T-helper 17 cell (primary cell): ENCODE measurements around the gene PACSIN3. TPM values are rescaled to one million over a fixed set of nuclear protein-coding genes. Genes with fewer than 3 reads are reported as not detected.
"Not testable (repeated sequence)": the region's sequence is repeated elsewhere in the genome, so short reads cannot be mapped to it uniquely, and the experiment has no call there.

Source experiments
- ATAC-seq: fragments of 150-1000 bp; cut with Tn5 transposase; 2 replicates; pipeline ENCODE4 v1.10.0; 2021; ENCODE audit warnings: mild to moderate bottlenecking, moderate library complexity
- DNase-seq, 3 donors: peaks; one replicate each; pipeline versions ENCODE4 v3.0.0 to v3.0.0-alpha.2; 2020 to 2021
- H3K9me3 ChIP-seq: one replicate; pipeline ENCODE4 v1.7.0; 2013; ENCODE audit warnings: low read length, mild to moderate bottlenecking; ENCODE audit not compliant: control insufficient read depth, poor library complexity, severe bottlenecking
- H3K27ac Mint-ChIP-seq: one replicate; pipeline ENCODE4 v1.8.0; 2022; ENCODE audit warnings: mild to moderate bottlenecking, moderate library complexity, mixed read lengths
- H3K27me3 Mint-ChIP-seq: one replicate; pipeline ENCODE4 v1.8.0; 2022; ENCODE audit warnings: mixed read lengths
- H3K36me3 Mint-ChIP-seq: one replicate; pipeline ENCODE4 v1.8.0; 2022; ENCODE audit warnings: low read depth, mixed read lengths
- H3K4me1 Mint-ChIP-seq: one replicate; pipeline ENCODE4 v1.8.0; 2022; ENCODE audit warnings: mild to moderate bottlenecking, mixed read lengths
- H3K4me3 Mint-ChIP-seq: one replicate; pipeline ENCODE4 v1.8.0; 2022; ENCODE audit warnings: mild to moderate bottlenecking, moderate library complexity, mixed read lengths
- total RNA-seq, 4 donors: library from RNA in 2 of 4; stranded (reverse) in 2 of 4; gene quantifications; one replicate each; pipeline ENCODE4 v1.2.3 and lab custom pipeline; 2022 to 2026

The PACSIN3 gene
- total RNA-seq, 2 donors from 2014 or later: 0.30 to 1.4 TPM

GRCh38 chr11:47212938-47213337 is 26.7 kb upstream of the PACSIN3 start:
- no peak for ATAC-seq
- Mint-ChIP-seq H3K4me1 (peaks cover 29% of the 10 kb centered on the region), H3K36me3 (peaks cover 2% of the 10 kb centered on the region), H3K4me3 (no peak overlapping the region), H3K27me3 (no peaks in the 10 kb centered on the region), H3K27ac (peak overlapping the region; percentile 91)
- no peaks in the 10 kb centered on the region for H3K9me3 ChIP-seq
- DNase-seq: no peak

GRCh38 chr11:47208628-47209027 is 22.4 kb upstream of the PACSIN3 start:
- H3K9me3 ChIP-seq: no peaks in the 10 kb centered on the region
- no peak overlapping the region for H3K4me3 Mint-ChIP-seq
- H3K36me3 Mint-ChIP-seq: no peaks in the 10 kb centered on the region
- DNase-seq: no peak
- H3K4me1 Mint-ChIP-seq: no peaks in the 10 kb centered on the region
- H3K27me3 Mint-ChIP-seq: no peaks in the 10 kb centered on the region
- no peak for ATAC-seq
- H3K27ac Mint-ChIP-seq: no peak overlapping the region

GRCh38 chr11:47208008-47208552 is 21.8 kb upstream of the PACSIN3 start:
- not testable (repeated sequence) for H3K27ac Mint-ChIP-seq, H3K4me1 Mint-ChIP-seq, H3K4me3 Mint-ChIP-seq, H3K36me3 Mint-ChIP-seq, ATAC-seq, H3K27me3 Mint-ChIP-seq, DNase-seq, H3K9me3 ChIP-seq

- no peak for DNase-seq
- no peaks in the 10 kb centered on the region for H3K4me1 Mint-ChIP-seq
- H3K9me3 ChIP-seq: no peaks in the 10 kb centered on the region
- no peak for ATAC-seq
- H3K27me3 Mint-ChIP-seq: no peaks in the 10 kb centered on the region
- no peak overlapping the region for H3K27ac Mint-ChIP-seq
- no peak overlapping the region for H3K4me3 Mint-ChIP-seq
- H3K36me3 Mint-ChIP-seq: no peaks in the 10 kb centered on the region
Observed at GRCh38 chr11:47207459-47207858, 21.2 kb upstream of the PACSIN3 start.

GRCh38 chr11:47206577-47206976 is 20.3 kb upstream of the PACSIN3 start:
- not testable (repeated sequence) for H3K4me3 Mint-ChIP-seq, H3K27me3 Mint-ChIP-seq, H3K27ac Mint-ChIP-seq, ATAC-seq, H3K9me3 ChIP-seq, H3K4me1 Mint-ChIP-seq, H3K36me3 Mint-ChIP-seq, DNase-seq

GRCh38 chr11:47204637-47204989 is 18.4 kb upstream of the PACSIN3 start:
- H3K27me3 Mint-ChIP-seq: no peaks in the 10 kb centered on the region
- no peak overlapping the region for H3K4me3 Mint-ChIP-seq
- H3K27ac Mint-ChIP-seq: no peak overlapping the region
- H3K4me1 Mint-ChIP-seq: no peaks in the 10 kb centered on the region
- H3K9me3 ChIP-seq: no peaks in the 10 kb centered on the region
- ATAC-seq (no peak), DNase-seq (no peak)
- no peaks in the 10 kb centered on the region for H3K36me3 Mint-ChIP-seq

- Mint-ChIP-seq H3K4me1 (no peaks in the 10 kb centered on the region), H3K27ac (no peak overlapping the region), H3K27me3 (no peaks in the 10 kb centered on the region), H3K4me3 (no peak overlapping the region), H3K36me3 (no peaks in the 10 kb centered on the region)
- no peaks in the 10 kb centered on the region for H3K9me3 ChIP-seq
- DNase-seq (no peak), ATAC-seq (no peak)
Observed at GRCh38 chr11:47202576-47202975, 16.3 kb upstream of the PACSIN3 start.

- ATAC-seq (no peak), DNase-seq (no peak)
- H3K27me3 Mint-ChIP-seq: no peaks in the 10 kb centered on the region
- no peak overlapping the region for H3K4me3 Mint-ChIP-seq
- no peaks in the 10 kb centered on the region for H3K36me3 Mint-ChIP-seq
- H3K9me3 ChIP-seq: no peaks in the 10 kb centered on the region
- no peaks in the 10 kb centered on the region for H3K4me1 Mint-ChIP-seq
- H3K27ac Mint-ChIP-seq: no peak overlapping the region
Observed at GRCh38 chr11:47201015-47201414, 14.8 kb upstream of the PACSIN3 start.

GRCh38 chr11:47198161-47198560 is 11.9 kb upstream of the PACSIN3 start:
- H3K27me3 Mint-ChIP-seq, H3K4me3 Mint-ChIP-seq, DNase-seq, H3K36me3 Mint-ChIP-seq, ATAC-seq, H3K27ac Mint-ChIP-seq, H3K9me3 ChIP-seq, H3K4me1 Mint-ChIP-seq: not testable (repeated sequence)

GRCh38 chr11:47192111-47192510 is 5.9 kb upstream of the PACSIN3 start:
- DNase-seq: no peak
- H3K9me3 ChIP-seq: no peaks in the 10 kb centered on the region
- Mint-ChIP-seq H3K27me3 (peaks cover 12% of the 10 kb centered on the region), H3K4me3 (no peak overlapping the region), H3K27ac (no peak overlapping the region), H3K4me1 (peaks cover under 1% of the 10 kb centered on the region), H3K36me3 (peaks cover 4% of the 10 kb centered on the region)
- ATAC-seq: no peak

GRCh38 chr11:47191137-47191536 is 4.9 kb upstream of the PACSIN3 start:
- H3K27me3 Mint-ChIP-seq: peaks cover 12% of the 10 kb centered on the region
- not testable (repeated sequence) for H3K9me3 ChIP-seq, H3K4me1 Mint-ChIP-seq, H3K27ac Mint-ChIP-seq, H3K4me3 Mint-ChIP-seq, H3K36me3 Mint-ChIP-seq, ATAC-seq, DNase-seq

GRCh38 chr11:47189100-47189834 is 3.0 kb upstream of the PACSIN3 start:
- peaks cover 7% of the 10 kb centered on the region for H3K4me1 Mint-ChIP-seq
- peaks cover 14% of the 10 kb centered on the region for H3K27me3 Mint-ChIP-seq
- no peak overlapping the region for H3K27ac Mint-ChIP-seq
- H3K4me3 Mint-ChIP-seq: no peak overlapping the region
- H3K36me3 Mint-ChIP-seq: peaks cover 2% of the 10 kb centered on the region
- ATAC-seq: no peak
- no peak for DNase-seq
- H3K9me3 ChIP-seq: no peaks in the 10 kb centered on the region

GRCh38 chr11:47188259-47188658 is 2.0 kb upstream of the PACSIN3 start:
- Mint-ChIP-seq H3K27ac (no peak overlapping the region), H3K36me3 (peaks cover under 1% of the 10 kb centered on the region), H3K4me3 (no peak overlapping the region), H3K4me1 (peaks cover 7% of the 10 kb centered on the region), H3K27me3 (peaks cover 18% of the 10 kb centered on the region)
- no peak for DNase-seq
- no peak for ATAC-seq
- no peaks in the 10 kb centered on the region for H3K9me3 ChIP-seq

GRCh38 chr11:47187723-47188122 is 1.5 kb upstream of the PACSIN3 start:
- ATAC-seq (no peak), DNase-seq (no peak)
- Mint-ChIP-seq H3K4me3 (no peak overlapping the region), H3K36me3 (no peaks in the 10 kb centered on the region), H3K27ac (no peak overlapping the region), H3K4me1 (peaks cover 7% of the 10 kb centered on the region), H3K27me3 (peaks cover 18% of the 10 kb centered on the region)
- H3K9me3 ChIP-seq: no peaks in the 10 kb centered on the region
